Choroid plexus epithelial cell (primary cell): Measurements from ENCODE around the gene ADAM8.
"Not testable (repeated sequence)": the region's sequence is repeated elsewhere in the genome, so short reads cannot be mapped to it uniquely, and the experiment has no call there.

Source experiments
- DNase-seq: peaks from one replicate; pipeline ENCODE4 v3.0.0-alpha.2; 2010; ENCODE audit warnings: low read depth
- H3K4me3 ChIP-seq: 2 replicates; pipeline ENCODE4 v1.5.1; 2011; ENCODE audit warnings: low read depth, mild to moderate bottlenecking, control low read depth, low read length, moderate library complexity
- TF ChIP-seq, protein P1 (sequence below): conservative IDR thresholded peaks from 2 replicates; pipeline ENCODE4 v1.5.1; 2011; ENCODE audit warnings: low read depth, mild to moderate bottlenecking, control low read depth, inconsistent platforms, low read length, moderate library complexity

The ADAM8 gene

DNA sequence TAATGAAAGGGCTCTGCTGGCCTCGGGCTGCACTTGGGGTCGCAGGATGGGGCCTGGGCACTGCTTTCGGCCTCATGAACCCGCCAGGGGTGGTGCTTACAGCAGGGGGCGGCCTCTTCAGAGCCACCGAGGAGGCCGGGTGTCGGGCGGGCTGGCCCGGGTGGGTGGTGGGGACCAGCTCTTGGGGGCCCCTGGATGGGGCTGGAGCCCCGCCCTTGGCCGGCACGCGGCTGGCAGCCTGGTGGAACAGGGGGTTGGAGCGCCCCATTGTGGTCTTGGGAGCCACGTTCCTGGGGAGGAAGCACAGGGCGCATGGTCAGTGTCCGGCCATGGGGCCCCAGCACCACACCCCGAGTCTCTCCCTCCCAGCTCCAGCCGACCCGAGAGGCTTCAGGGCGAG lies 8.8 kb downstream of the ADAM8 start:
- TF ChIP-seq, protein P1, sequence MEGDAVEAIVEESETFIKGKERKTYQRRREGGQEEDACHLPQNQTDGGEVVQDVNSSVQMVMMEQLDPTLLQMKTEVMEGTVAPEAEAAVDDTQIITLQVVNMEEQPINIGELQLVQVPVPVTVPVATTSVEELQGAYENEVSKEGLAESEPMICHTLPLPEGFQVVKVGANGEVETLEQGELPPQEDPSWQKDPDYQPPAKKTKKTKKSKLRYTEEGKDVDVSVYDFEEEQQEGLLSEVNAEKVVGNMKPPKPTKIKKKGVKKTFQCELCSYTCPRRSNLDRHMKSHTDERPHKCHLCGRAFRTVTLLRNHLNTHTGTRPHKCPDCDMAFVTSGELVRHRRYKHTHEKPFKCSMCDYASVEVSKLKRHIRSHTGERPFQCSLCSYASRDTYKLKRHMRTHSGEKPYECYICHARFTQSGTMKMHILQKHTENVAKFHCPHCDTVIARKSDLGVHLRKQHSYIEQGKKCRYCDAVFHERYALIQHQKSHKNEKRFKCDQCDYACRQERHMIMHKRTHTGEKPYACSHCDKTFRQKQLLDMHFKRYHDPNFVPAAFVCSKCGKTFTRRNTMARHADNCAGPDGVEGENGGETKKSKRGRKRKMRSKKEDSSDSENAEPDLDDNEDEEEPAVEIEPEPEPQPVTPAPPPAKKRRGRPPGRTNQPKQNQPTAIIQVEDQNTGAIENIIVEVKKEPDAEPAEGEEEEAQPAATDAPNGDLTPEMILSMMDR: no peak
- no peak overlapping the region for H3K4me3 ChIP-seq
- DNase-seq: no peak

DNA sequence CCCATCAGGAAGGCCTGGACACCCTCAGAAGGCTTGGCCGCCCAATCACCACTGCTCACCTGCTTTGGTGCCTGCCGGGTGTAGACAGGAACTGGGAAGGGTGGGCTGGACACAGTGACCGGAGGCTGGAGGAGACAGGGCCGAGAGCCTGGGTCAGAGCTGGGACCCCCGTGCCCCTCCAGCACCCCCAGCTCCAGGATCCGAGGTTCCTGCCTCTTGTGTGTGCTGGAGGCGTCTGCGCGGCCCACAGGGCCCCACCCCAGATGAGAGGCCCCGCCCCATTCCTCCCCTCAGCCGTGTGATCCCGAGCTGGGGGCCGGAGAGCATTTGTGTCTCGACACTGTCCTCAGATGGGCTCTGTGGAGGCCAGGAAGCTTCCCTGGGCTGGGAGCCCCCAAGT lies 9.4 kb downstream of the ADAM8 start:
- no peak for DNase-seq
- TF ChIP-seq, protein P1: no peak
- H3K4me3 ChIP-seq: no peak overlapping the region

DNA sequence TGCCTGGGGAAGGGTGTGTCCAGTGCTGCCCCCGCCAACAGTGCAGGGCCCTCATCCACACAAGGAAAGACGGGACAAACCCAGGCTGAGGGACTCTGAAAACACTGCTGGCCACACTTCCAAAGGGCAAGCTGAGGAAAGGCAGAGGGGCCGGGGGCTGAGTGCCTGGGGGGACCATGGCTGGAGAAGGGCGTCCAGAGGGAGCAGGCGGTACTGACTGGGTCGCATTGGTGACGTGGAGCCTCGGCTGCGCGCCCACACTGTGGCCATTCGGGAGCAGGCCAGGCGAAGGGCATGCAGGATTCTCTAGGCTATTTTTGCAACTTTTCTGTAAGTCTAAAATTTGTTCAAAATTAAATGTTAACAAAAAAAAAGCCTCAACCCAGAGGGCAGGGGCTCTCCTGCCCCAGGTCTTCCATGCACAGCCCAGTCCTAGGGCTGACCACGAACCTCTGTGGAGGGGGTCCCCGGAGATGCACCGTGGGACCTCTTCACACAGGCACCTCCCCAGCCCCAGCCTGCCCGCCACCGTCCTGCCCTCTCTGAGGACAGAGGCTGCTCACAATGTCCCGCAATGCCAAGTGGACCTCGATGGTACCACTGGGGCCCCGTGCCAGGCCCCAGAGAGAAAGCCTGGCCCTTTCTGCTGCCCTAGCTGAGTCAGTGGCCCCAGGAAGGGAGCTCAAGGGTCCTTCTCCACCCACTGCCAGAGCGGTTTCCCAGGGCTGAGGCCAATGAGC lies 10.4 kb downstream of the ADAM8 start:
- H3K4me3 ChIP-seq: no peak overlapping the region
- no peak for DNase-seq
- TF ChIP-seq, protein P1: no peak

DNA sequence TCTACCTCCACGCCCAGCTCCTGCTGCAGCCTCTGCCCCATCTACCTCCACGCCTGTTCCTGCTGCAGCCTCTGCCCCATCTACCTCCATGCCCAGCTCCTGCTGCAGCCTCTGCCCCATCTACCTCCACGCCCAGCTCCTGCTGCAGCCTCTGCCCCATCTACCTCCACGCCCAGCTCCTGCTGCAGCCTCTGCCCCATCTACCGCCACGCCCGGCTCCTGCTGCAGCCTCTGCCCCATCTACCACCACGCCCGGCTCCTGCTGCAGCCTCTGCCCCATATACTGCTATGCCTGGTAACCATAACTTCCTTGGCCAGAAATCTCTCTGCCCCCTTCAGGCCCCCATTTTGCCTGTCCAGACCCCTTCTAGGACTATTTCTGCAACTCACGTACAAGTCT lies 11.6 kb downstream of the ADAM8 start:
- H3K4me3 ChIP-seq, DNase-seq: not testable (repeated sequence)

DNA sequence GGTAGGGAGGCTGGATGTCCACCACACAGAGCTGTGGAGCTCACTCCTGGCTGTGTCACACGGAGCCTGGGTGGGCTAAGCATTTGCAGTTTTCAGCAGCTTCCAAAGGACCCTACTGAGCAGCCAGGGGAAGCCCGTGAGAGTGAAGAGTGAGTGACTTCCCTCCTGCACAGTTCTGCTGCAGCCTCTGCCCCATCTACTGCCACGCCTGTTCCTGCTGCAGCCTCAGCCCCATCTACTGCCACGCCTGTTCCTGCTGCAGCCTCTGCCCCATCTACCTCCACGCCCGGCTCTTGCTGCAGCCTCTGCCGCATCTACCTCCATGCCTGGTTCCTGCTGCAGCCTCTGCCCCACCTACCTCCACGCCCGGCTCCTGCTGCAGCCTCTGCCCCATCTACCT lies 12.2 kb downstream of the ADAM8 start:
- TF ChIP-seq, protein P1: no peak
- H3K4me3 ChIP-seq: no peak overlapping the region
- DNase-seq: no peak

DNA sequence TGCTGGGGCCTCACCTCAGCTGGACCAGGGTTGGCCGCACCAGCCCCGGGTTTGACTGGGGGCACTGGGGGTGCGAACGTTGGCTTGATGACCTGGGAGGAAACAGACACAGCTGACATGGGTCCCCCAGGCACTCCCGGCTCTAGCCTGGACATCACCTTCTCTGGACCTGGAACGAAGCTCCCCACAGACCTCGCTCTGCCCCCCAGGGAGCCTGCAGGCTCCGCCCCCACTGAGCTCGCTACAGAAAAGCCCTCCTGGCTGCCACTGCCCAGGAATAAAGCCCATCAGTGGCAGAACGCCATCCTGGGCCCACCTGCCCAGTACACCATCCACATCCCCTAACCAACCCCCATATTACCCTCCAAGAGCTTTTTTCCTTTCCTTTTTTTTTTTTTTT lies 13.0 kb downstream of the ADAM8 start:
- TF ChIP-seq, protein P1: no peak
- DNase-seq: no peak
- no peak overlapping the region for H3K4me3 ChIP-seq

DNA sequence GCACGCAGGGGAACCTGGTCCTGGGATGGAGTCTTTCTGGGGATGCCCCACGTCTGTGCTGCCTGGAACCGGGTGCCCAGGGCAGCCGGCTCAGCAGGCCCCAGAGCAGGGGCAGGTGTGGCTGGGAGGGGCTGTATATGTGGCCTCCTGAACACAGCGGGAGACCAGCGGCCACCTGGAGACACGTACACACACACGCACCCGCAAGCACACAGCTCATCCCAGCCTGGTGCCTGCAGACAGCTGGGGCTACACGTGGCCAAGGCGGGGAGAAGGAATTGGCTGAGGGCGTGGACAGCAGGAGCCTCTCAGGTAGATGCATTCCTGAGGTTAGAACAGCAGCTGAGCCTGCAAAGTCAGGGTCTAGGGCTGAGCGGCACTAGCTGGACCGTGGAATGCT lies 14.0 kb downstream of the ADAM8 start:
- TF ChIP-seq, protein P1: no peak
- H3K4me3 ChIP-seq: no peak overlapping the region

More for the DNA sequence above, 14.0 kb downstream of the ADAM8 start:
- DNase-seq: no peak
